Hindlimb muscle (tissue), 1 donor: ENCODE measurements around the gene CYP46A1. TPM values are rescaled to one million over a fixed set of nuclear protein-coding genes. Genes with fewer than 3 reads are reported as not detected.

ENCODE experiments used
- DNase-seq: peaks from one replicate; pipeline ENCODE4 v3.0.0-alpha.2; 2013
- polyA plus RNA-seq: library from polyadenylated mRNA; unstranded; fragments of 120-200 nt; gene quantifications from one replicate; pipeline ENCODE4 v1.2.1, GENCODE V29; 2013; ENCODE audit not compliant: insufficient read length

CYP46A1 gene
- polyA plus RNA-seq, 1 donor = 4.8 TPM

GRCh38 chr14:99689266-99690236 is 5.5 kb downstream of the CYP46A1 start:
- no peak for DNase-seq

GRCh38 chr14:99690636-99691035 is 6.5 kb downstream of the CYP46A1 start:
- DNase-seq = no peak

GRCh38 chr14:99691111-99691885 is 7.2 kb downstream of the CYP46A1 start:
- no peak for DNase-seq

- DNase-seq = no peak
These were observed 9.8 kb downstream of the CYP46A1 start for GRCh38 chr14:99693918-99694317.

- no peak for DNase-seq
These were observed 12.8 kb downstream of the CYP46A1 start for GRCh38 chr14:99696929-99697328.

GRCh38 chr14:99698236-99698635 is 14.1 kb downstream of the CYP46A1 start:
- no peak for DNase-seq

- DNase-seq = no peak
These were observed 14.5 kb downstream of the CYP46A1 start for GRCh38 chr14:99698642-99699041.

GRCh38 chr14:99699085-99699760 is 15.1 kb downstream of the CYP46A1 start:
- no peak for DNase-seq

- no peak for DNase-seq
These were observed 15.8 kb downstream of the CYP46A1 start for GRCh38 chr14:99699861-99700260.

- DNase-seq = no peak
These were observed 16.3 kb downstream of the CYP46A1 start for GRCh38 chr14:99700379-99700778.

- no peak for DNase-seq
These were observed 17.2 kb downstream of the CYP46A1 start for GRCh38 chr14:99701260-99701659.

- DNase-seq = no peak
These were observed 18.0 kb downstream of the CYP46A1 start for GRCh38 chr14:99702115-99702514.

GRCh38 chr14:99703381-99703780 is 19.3 kb downstream of the CYP46A1 start:
- no peak for DNase-seq

GRCh38 chr14:99704037-99704436 is 19.9 kb downstream of the CYP46A1 start:
- DNase-seq = no peak

GRCh38 chr14:99706107-99706900 is 22.2 kb downstream of the CYP46A1 start:
- no peak for DNase-seq

GRCh38 chr14:99707420-99707819 is 23.3 kb downstream of the CYP46A1 start:
- no peak for DNase-seq

- DNase-seq = no peak
These were observed 23.8 kb downstream of the CYP46A1 start for GRCh38 chr14:99707921-99708320.

GRCh38 chr14:99708449-99708848 is 24.4 kb downstream of the CYP46A1 start:
- no peak for DNase-seq

- DNase-seq = no peak
These were observed 29.9 kb downstream of the CYP46A1 start for GRCh38 chr14:99713972-99714371.

- DNase-seq = no peak
These were observed 31.3 kb downstream of the CYP46A1 start for GRCh38 chr14:99715266-99716000.

- DNase-seq = no peak
These were observed 32.2 kb downstream of the CYP46A1 start for GRCh38 chr14:99716091-99716849.
